Fibroblast of lung (primary cell): Measurements from ENCODE around the gene ABHD3. TPM values are rescaled to one million over a fixed set of nuclear protein-coding genes. Genes with fewer than 3 reads are reported as not detected.

Experiments used
- DNase-seq, 2 donors: peaks; one replicate each; pipeline versions ENCODE4 v3.0.0 to v3.0.0-alpha.2; 2010; ENCODE audit warnings: low read depth in 2 of 2
- H2AFZ ChIP-seq: 2 replicates; pipeline ENCODE4 v1.5.1; 2012; ENCODE audit warnings: low read length, control low read depth, inconsistent platforms
- H3K27ac ChIP-seq: 2 replicates; pipeline ENCODE4 v1.5.1; 2011; ENCODE audit warnings: low read length, control low read depth; ENCODE audit not compliant: insufficient read depth
- H3K27me3 ChIP-seq: 2 replicates; pipeline ENCODE4 v1.5.1; 2011; ENCODE audit warnings: mild to moderate bottlenecking, low read length; ENCODE audit not compliant: control insufficient read depth, insufficient read depth
- H3K36me3 ChIP-seq: 2 replicates; pipeline ENCODE4 v1.5.1; 2011; ENCODE audit warnings: low read length; ENCODE audit not compliant: control insufficient read depth, insufficient read depth
- H3K4me1 ChIP-seq: 2 replicates; pipeline ENCODE4 v1.5.1; 2011; ENCODE audit warnings: low read length; ENCODE audit not compliant: control insufficient read depth, insufficient read depth; ENCODE audit errors: extremely low read depth
- H3K4me2 ChIP-seq: 2 replicates; pipeline ENCODE4 v1.5.1; 2011; ENCODE audit warnings: low read length, control low read depth; ENCODE audit not compliant: insufficient read depth; ENCODE audit errors: extremely low read depth
- H3K4me3 ChIP-seq, 4 experiments: fragments of 200-600 bp in 1 of 4; sonication (generic) in 1 of 4; replicated peaks in 1 of 4; 2 replicates each; pipeline ENCODE4 v1.5.1; 2011 to 2016; ENCODE audit warnings: low read length in 4 of 4, low read depth in 3 of 4, mild to moderate bottlenecking in 3 of 4, control low read depth in 2 of 4, inconsistent platforms in 1 of 4, mixed read lengths in 1 of 4; ENCODE audit not compliant: insufficient read depth in 1 of 4; ENCODE audit errors: control extremely low read depth in 1 of 4
- H3K79me2 ChIP-seq: 2 replicates; pipeline ENCODE4 v1.5.1; 2012; ENCODE audit warnings: mild to moderate bottlenecking, low read length, inconsistent platforms; ENCODE audit not compliant: control insufficient read depth, insufficient read depth
- H3K9ac ChIP-seq: 2 replicates; pipeline ENCODE4 v1.5.1; 2011; ENCODE audit warnings: mild to moderate bottlenecking, low read length, control low read depth; ENCODE audit not compliant: insufficient read depth
- H3K9me3 ChIP-seq: 2 replicates; pipeline ENCODE4 v1.5.1; 2012; ENCODE audit warnings: low read depth, low read length; ENCODE audit not compliant: control insufficient read depth, insufficient read depth
- H4K20me1 ChIP-seq: 2 replicates; pipeline ENCODE4 v1.5.1; 2011; ENCODE audit warnings: low read length; ENCODE audit not compliant: control insufficient read depth, insufficient read depth; ENCODE audit errors: extremely low read depth
- EZH2 ChIP-seq: IDR thresholded peaks from 2 replicates; pipeline ENCODE4 v1.5.1; 2012; ENCODE audit warnings: low read length, control low read depth, mild to moderate bottlenecking; ENCODE audit errors: missing control alignments
- polyA plus RNA-seq, 2 donors: library from polyadenylated mRNA; depleted of rRNA in 1 of 2; stranded (reverse) in 1 of 2; unstranded in 1 of 2; fragments of >200 nt; gene quantifications; 2 replicates each; pipeline ENCODE4 v1.2.1, GENCODE V29; 2011 to 2012; ENCODE audit warnings: missing spikeins in 1 of 2
- total RNA-seq: library from RNA; depleted of rRNA; stranded (reverse); fragments of >200 nt; gene quantifications from 2 replicates; pipeline ENCODE4 v1.2.1, GENCODE V29; 2014
- TF ChIP-seq, protein P1 (sequence below), 2 donors: IDR thresholded peaks in 1 of 2; conservative IDR thresholded peaks in 1 of 2; 1 replicate in 1 of 2; 2 replicates in 1 of 2; pipeline ENCODE4 v1.5.1; 2011 to 2012; ENCODE audit warnings: low read length in 2 of 2, control low read depth in 1 of 2, inconsistent platforms in 1 of 2, low read depth in 1 of 2, mild to moderate bottlenecking in 1 of 2

Gene ABHD3
- total and polyA plus RNA-seq, 2 donors (not counting 1 experiment from before 2014, with no cell fraction given) = 6.3 to 17.0 TPM

- Histone ChIP-seq H3K27me3 (no peaks in the 10 kb centered on the region), H3K4me3 (no peak overlapping the region), H3K9me3 (no peaks in the 10 kb centered on the region), H3K36me3 (no peaks in the 10 kb centered on the region), H3K9ac (no peak overlapping the region), H4K20me1 (no peaks in the 10 kb centered on the region), H3K79me2 (no peaks in the 10 kb centered on the region), H3K27ac (no peak overlapping the region), H3K4me1 (no peaks in the 10 kb centered on the region), H3K4me2 (no peak overlapping the region), H2AFZ (no peak overlapping the region)
- DNase-seq = no peak
- no peak for TF ChIP-seq EZH2
- TF ChIP-seq, protein P1, sequence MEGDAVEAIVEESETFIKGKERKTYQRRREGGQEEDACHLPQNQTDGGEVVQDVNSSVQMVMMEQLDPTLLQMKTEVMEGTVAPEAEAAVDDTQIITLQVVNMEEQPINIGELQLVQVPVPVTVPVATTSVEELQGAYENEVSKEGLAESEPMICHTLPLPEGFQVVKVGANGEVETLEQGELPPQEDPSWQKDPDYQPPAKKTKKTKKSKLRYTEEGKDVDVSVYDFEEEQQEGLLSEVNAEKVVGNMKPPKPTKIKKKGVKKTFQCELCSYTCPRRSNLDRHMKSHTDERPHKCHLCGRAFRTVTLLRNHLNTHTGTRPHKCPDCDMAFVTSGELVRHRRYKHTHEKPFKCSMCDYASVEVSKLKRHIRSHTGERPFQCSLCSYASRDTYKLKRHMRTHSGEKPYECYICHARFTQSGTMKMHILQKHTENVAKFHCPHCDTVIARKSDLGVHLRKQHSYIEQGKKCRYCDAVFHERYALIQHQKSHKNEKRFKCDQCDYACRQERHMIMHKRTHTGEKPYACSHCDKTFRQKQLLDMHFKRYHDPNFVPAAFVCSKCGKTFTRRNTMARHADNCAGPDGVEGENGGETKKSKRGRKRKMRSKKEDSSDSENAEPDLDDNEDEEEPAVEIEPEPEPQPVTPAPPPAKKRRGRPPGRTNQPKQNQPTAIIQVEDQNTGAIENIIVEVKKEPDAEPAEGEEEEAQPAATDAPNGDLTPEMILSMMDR (conservative IDR thresholded peaks at IDR 0.05 in 1 of 2, IDR thresholded peaks at IDR 0.05 in 1 of 2; ENCODE audit: low read depth in 1 of 2, low read length in 2 of 2) = no peak
Observed at GRCh38 chr18:21684731-21685130, 19.8 kb downstream of the ABHD3 start.

DNA sequence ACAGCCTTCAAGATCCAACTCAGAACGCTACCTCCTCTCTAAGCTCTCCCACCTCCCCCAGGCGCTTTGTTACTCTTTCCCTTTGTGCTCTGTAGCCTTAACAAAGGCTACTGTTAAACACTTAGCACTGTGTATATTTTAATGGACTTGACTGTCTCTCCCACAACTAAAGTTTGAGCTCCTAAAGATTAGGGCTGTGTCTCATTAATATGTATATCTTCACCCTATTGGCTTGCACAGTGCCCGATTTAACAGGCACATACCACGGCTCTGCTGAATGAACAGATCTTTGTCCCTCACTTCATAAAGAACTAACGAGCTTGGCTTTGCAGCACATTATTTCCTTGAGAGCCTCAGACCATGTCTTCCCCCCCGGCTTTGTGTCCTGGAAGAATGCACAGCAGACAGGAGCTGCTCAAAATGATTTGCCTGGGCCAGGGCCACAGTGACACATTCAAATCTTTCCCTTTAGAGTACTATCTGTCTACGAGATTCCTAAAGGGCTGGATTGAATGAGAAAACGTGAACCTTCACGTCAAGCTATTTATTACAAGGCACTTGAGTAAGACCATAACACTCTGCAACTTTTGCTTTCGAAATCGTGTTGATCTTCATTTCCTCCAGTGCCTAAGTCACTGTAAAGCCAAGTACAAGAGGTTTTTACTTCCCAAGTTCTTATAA, 22.1 kb downstream of the ABHD3 start:
- peak; percentile 79 to 87 for DNase-seq
- peak overlapping the region; percentile 30 for H3K27ac ChIP-seq
- no peaks in the 10 kb centered on the region for H3K36me3 ChIP-seq
- peak overlapping the region; percentile 2 to 49 (median 26) for H3K4me3 ChIP-seq
- H3K27me3 ChIP-seq = no peaks in the 10 kb centered on the region
- no peaks in the 10 kb centered on the region for H3K4me1 ChIP-seq
- no peak overlapping the region for H3K9ac ChIP-seq
- H3K4me2 ChIP-seq = peak overlapping the region; percentile 44
- no peaks in the 10 kb centered on the region for H4K20me1 ChIP-seq
- peak overlapping the region; percentile 66 for H2AFZ ChIP-seq
- no peak for TF ChIP-seq EZH2
- TF ChIP-seq, protein P1 (conservative IDR thresholded peaks at IDR 0.05 in 1 of 2, IDR thresholded peaks at IDR 0.05 in 1 of 2; ENCODE audit: low read depth in 1 of 2, low read length in 2 of 2) = no peak
- no peaks in the 10 kb centered on the region for H3K9me3 ChIP-seq
- no peaks in the 10 kb centered on the region for H3K79me2 ChIP-seq

DNA sequence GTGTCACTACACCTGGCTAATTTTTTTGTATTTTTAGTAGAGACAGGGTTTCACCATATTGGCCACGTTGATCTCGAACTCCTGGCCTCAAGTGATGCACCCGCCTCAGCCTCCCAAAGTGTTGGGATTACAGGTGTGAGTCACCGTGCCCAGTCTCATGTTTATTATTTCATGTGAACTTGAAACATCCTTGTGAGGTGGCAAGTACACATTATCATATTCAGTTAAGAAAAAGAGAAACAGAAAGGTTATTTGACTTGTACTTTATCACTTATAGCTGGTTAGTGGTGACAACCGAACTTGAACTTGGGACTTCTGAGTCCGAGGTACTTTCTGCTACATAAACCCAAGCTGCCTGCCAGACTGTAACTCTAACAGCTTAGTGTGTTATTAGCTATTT, 24.4 kb downstream of the ABHD3 start:
- TF ChIP-seq, protein P1 (conservative IDR thresholded peaks at IDR 0.05 in 1 of 2, IDR thresholded peaks at IDR 0.05 in 1 of 2; ENCODE audit: low read depth in 1 of 2, low read length in 2 of 2) = no peak
- no peak for TF ChIP-seq EZH2

More for the DNA sequence above, 24.4 kb downstream of the ABHD3 start:
- Histone ChIP-seq H4K20me1 (no peaks in the 10 kb centered on the region), H3K9ac (no peak overlapping the region), H3K4me2 (no peak overlapping the region), H3K4me1 (no peaks in the 10 kb centered on the region), H3K27ac (no peak overlapping the region), H3K4me3 (no peak overlapping the region), H3K27me3 (no peaks in the 10 kb centered on the region), H3K79me2 (no peaks in the 10 kb centered on the region), H3K36me3 (no peaks in the 10 kb centered on the region), H2AFZ (no peak overlapping the region), H3K9me3 (no peaks in the 10 kb centered on the region)
- DNase-seq = no peak
